Measurements from ENCODE around the gene GLIS1. TPM values are rescaled to one million over a fixed set of nuclear protein-coding genes. Genes with fewer than 3 reads are reported as not detected.

GLIS1 gene
- total RNA-seq, 1 experiment from 2014 or later = 0.28 TPM

DNA sequence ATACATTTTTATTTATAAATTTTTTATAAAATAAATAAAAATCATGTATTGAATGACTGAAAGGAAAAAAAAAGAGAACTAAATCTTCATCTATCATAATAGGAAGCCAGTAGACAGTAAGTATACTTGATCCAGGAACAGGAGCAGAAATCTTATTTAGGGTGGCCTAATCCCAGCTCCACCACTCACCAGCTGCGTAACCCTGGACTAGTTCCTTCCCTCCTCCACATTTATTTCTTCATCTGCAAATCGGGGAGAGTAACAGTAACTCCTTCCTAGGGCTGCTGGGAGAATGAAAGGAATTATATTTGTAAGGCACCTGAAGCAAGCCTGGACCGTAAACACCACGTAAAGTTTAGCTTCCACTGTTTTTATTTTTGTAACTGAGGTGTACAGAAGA, 17.9 kb downstream of the GLIS1 start:
- Mint-ChIP-seq H3K9me3 (no peaks in the 10 kb centered on the region), H3K27ac (no peak overlapping the region), H3K27me3 (ENCODE audit: low read depth) (peaks cover 16% of the 10 kb centered on the region), H3K4me3 (no peak overlapping the region), H3K4me1 (peaks cover 7 to 11% of the 10 kb centered on the region in 2 experiments), H3K36me3 (ENCODE audit: insufficient read depth in 1 of 3, low read depth in 3 of 3) (no peaks in the 10 kb centered on the region)
- no peak overlapping the region for H3K27ac ChIP-seq (ENCODE audit: insufficient read length, low read depth, low read length)
- TF ChIP-seq, protein P1, sequence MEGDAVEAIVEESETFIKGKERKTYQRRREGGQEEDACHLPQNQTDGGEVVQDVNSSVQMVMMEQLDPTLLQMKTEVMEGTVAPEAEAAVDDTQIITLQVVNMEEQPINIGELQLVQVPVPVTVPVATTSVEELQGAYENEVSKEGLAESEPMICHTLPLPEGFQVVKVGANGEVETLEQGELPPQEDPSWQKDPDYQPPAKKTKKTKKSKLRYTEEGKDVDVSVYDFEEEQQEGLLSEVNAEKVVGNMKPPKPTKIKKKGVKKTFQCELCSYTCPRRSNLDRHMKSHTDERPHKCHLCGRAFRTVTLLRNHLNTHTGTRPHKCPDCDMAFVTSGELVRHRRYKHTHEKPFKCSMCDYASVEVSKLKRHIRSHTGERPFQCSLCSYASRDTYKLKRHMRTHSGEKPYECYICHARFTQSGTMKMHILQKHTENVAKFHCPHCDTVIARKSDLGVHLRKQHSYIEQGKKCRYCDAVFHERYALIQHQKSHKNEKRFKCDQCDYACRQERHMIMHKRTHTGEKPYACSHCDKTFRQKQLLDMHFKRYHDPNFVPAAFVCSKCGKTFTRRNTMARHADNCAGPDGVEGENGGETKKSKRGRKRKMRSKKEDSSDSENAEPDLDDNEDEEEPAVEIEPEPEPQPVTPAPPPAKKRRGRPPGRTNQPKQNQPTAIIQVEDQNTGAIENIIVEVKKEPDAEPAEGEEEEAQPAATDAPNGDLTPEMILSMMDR (conservative IDR thresholded peaks at IDR 0.05) = no peak
- no peaks in the 10 kb centered on the region for H3K79me1 ChIP-seq (ENCODE audit: insufficient read depth, low read depth, low read length, poor library complexity, severe bottlenecking)
- no peak overlapping the region for H3T11ph ChIP-seq (ENCODE audit: low read length)
- no peaks in the 10 kb centered on the region for H3K79me2 ChIP-seq (ENCODE audit: insufficient read depth, low read length)
- no peak overlapping the region for H4K8ac ChIP-seq (replicated peaks; ENCODE audit: insufficient read length, low read depth, low read length)
- H3K27me3 ChIP-seq (ENCODE audit: insufficient read depth, low read length) = no peaks in the 10 kb centered on the region; the same call in 1 of the 2 replicates
- H4K91ac ChIP-seq (ENCODE audit: insufficient read length, low read depth, low read length) = no peak overlapping the region
- H2BK20ac ChIP-seq (ENCODE audit: low read depth, low read length, poor library complexity, severe bottlenecking) = no peak overlapping the region
- no peak overlapping the region for H3K14ac ChIP-seq (ENCODE audit: insufficient read depth, low read length)
- no CpG with 5 or more reads among the region's 4 CpGs for WGBS (ENCODE audit: extremely low coverage, insufficient read length, low lambda C conversion rate)
- H3K4ac ChIP-seq (ENCODE audit: low read depth, low read length) = no peak overlapping the region
- no peaks in the 10 kb centered on the region for H4K20me1 ChIP-seq (ENCODE audit: control insufficient read depth, insufficient read depth, insufficient read length)
- H3K56ac ChIP-seq (ENCODE audit: insufficient read length, low read depth, low read length) = no peak overlapping the region
- no peak overlapping the region for H2BK15ac ChIP-seq (ENCODE audit: low read depth, low read length)
- H2AK5ac ChIP-seq (ENCODE audit: insufficient read length, low read length) = no peak overlapping the region
- H3K18ac ChIP-seq (ENCODE audit: insufficient read length, low read depth, low read length) = no peak overlapping the region
- H2BK120ac ChIP-seq (ENCODE audit: low read depth, low read length, poor library complexity, severe bottlenecking) = no peak overlapping the region
- H3K23ac ChIP-seq (ENCODE audit: insufficient read length, low read depth, low read length) = no peak overlapping the region
- no peak for DNase-seq
- H2BK12ac ChIP-seq (ENCODE audit: insufficient read length, low read depth, low read length) = no peak overlapping the region
- H2BK5ac ChIP-seq (ENCODE audit: insufficient read length, low read length) = no peak overlapping the region
- no peak overlapping the region for H3K9ac ChIP-seq (ENCODE audit: extremely low read depth, insufficient read length, low read length)
- no peak overlapping the region for H4K5ac ChIP-seq (ENCODE audit: insufficient read length, low read depth, low read length)
- no peaks in the 10 kb centered on the region for H3K23me2 ChIP-seq (ENCODE audit: insufficient read length, low read depth, low read length, poor library complexity, severe bottlenecking)
- H2AFZ ChIP-seq (ENCODE audit: low read length) = no peak overlapping the region
- 0 out of 2 replicates have a peak, but pooled peaks cover 2% of the 10 kb centered on the region for H3K4me1 ChIP-seq (ENCODE audit: insufficient read depth, low read length)
- H3K4me2 ChIP-seq (ENCODE audit: insufficient read depth, insufficient read length, low read length) = no peak overlapping the region
- no peaks in the 10 kb centered on the region for H3K9me3 ChIP-seq (ENCODE audit: control insufficient read depth, low read depth, low read length)
